GM12878 (cell line): ENCODE measurements around the gene POLR1A. TPM values are rescaled to one million over a fixed set of nuclear protein-coding genes. Genes with fewer than 3 reads are reported as not detected.
A peak's percentile ranks its signal among the peaks of the same experiment; 100 is the strongest.

ENCODE experiments used
- ATAC-seq: fragments of 200-7000 bp; cut with Tn5 transposase; 3 replicates; pipeline ENCODE4 v1.9.1; 2020; ENCODE audit warnings: mild to moderate bottlenecking, moderate library complexity
- BruUV-seq: library from RNA; stranded (reverse); fragments of 400-500 nt; replicated peaks from 2 replicates; lab custom pipeline; 2021; lab: Mats Ljungman, UMichigan
- CTCF ChIA-PET: fragments of 300-600 bp; sonication (Branson Sonifier 250); formaldehyde crosslinking; extraction: SDS; loops from one replicate; lab custom pipeline; 2021; ENCODE audit warnings: inconsistent platforms; lab: Yijun Ruan, JAX
- POLR2A ChIA-PET: fragments of 350-600 bp; formaldehyde crosslinking; extraction: SDS; loops from one replicate; lab custom pipeline; 2021; ENCODE audit warnings: inconsistent platforms; lab: Charles Lee
- RAD21 ChIA-PET: fragments of 300-600 bp; sonication (Branson Sonifier 250); formaldehyde crosslinking; loops from one replicate; lab custom pipeline; 2023; ENCODE audit warnings: antibody characterized with exemption; ENCODE audit not compliant: unreplicated experiment; lab: Charles Lee
- SMC1A ChIA-PET: fragments of 300-600 bp; sonication (Branson Sonifier 250); formaldehyde crosslinking; loops from one replicate; lab custom pipeline; 2023; ENCODE audit not compliant: unreplicated experiment, uncharacterized antibody; lab: Charles Lee
- DNase-seq: peaks from one replicate; pipeline ENCODE4 v3.0.0-alpha.2; 2011; ENCODE audit warnings: low read depth, low spot score
- FAIRE-seq: peaks from 3 replicates; lab custom pipeline; 2011; peaks lifted over from hg19 to GRCh38; lab: Jason Lieb, UNC
- H2AFZ ChIP-seq: 2 replicates; pipeline ENCODE4 v1.6.0; 2011; ENCODE audit warnings: low read depth, low read length, control low read depth; ENCODE audit not compliant: control insufficient read depth
- H3K27ac ChIP-seq: 2 replicates; pipeline ENCODE4 v1.5.1; 2011; ENCODE audit warnings: control low read depth; ENCODE audit not compliant: control insufficient read depth, insufficient read depth
- H3K27me3 ChIP-seq, 2 experiments: replicated peaks in 1 of 2; 2 replicates each; pipeline versions ENCODE4 v1.6.0 to v1.6.1; 2011; ENCODE audit warnings: low read length in 1 of 2; ENCODE audit not compliant: control insufficient read depth in 2 of 2, insufficient read depth in 2 of 2
- H3K36me3 ChIP-seq, 2 experiments: 2 replicates each; pipeline ENCODE4 v1.5.1; 2011; ENCODE audit warnings: low read length in 1 of 2; ENCODE audit not compliant: control insufficient read depth in 2 of 2, insufficient read depth in 2 of 2
- H3K4me1 ChIP-seq: 2 replicates; pipeline ENCODE4 v1.6.1; 2011; ENCODE audit warnings: mild to moderate bottlenecking, low read length, moderate library complexity, mixed read lengths; ENCODE audit not compliant: control insufficient read depth, insufficient read depth
- H3K4me2 ChIP-seq: 2 replicates; pipeline ENCODE4 v1.6.0; 2011; ENCODE audit warnings: control low read depth; ENCODE audit not compliant: control insufficient read depth, insufficient read depth
- H3K4me3 ChIP-seq: fragments of 200-600 bp; sonication (generic); 2 replicates; pipeline ENCODE4 v1.5.1; 2016
- H3K79me2 ChIP-seq: 2 replicates; pipeline ENCODE4 v1.6.0; 2011; ENCODE audit warnings: low read length; ENCODE audit not compliant: control insufficient read depth, insufficient read depth
- H3K9ac ChIP-seq: 2 replicates; pipeline ENCODE4 v1.8.0; 2011; ENCODE audit warnings: low read length, control low read depth, mixed read lengths; ENCODE audit not compliant: control insufficient read depth, insufficient read depth
- H3K9me3 ChIP-seq: replicated peaks from 3 replicates; pipeline ENCODE4 v1.5.1; 2011; ENCODE audit warnings: mild to moderate bottlenecking, low read length; ENCODE audit not compliant: control insufficient read depth, insufficient read depth
- H4K20me1 ChIP-seq: 2 replicates; pipeline ENCODE4 v1.6.0; 2011; ENCODE audit not compliant: control insufficient read depth, insufficient read depth
- BMI1 ChIP-seq: fragments of 450-650 bp; IDR thresholded peaks from 2 replicates; pipeline ENCODE4 v1.6.1; 2016; ENCODE audit warnings: mild to moderate bottlenecking, moderate library complexity, borderline replicate concordance
- CBFB ChIP-seq: IDR thresholded peaks from 2 replicates; pipeline ENCODE4 v1.6.1; 2016; ENCODE audit warnings: antibody characterized with exemption, low read depth
- CEBPB ChIP-seq, 2 experiments: fragments of 150-350 bp in 1 of 2; IDR thresholded peaks; 2 replicates each; pipeline ENCODE4 v1.6.1; 2012 to 2014; ENCODE audit warnings: low read depth in 2 of 2, low read length in 2 of 2, borderline replicate concordance in 1 of 2, inconsistent platforms in 1 of 2
- ESRRA ChIP-seq: IDR thresholded peaks from 2 replicates; pipeline ENCODE4 v1.6.1; 2012; ENCODE audit warnings: mild to moderate bottlenecking, low read length, improper control_type of control experiment
- MTA2 ChIP-seq: fragments of 450-650 bp; IDR thresholded peaks from 2 replicates; pipeline ENCODE4 v1.6.1; 2016; ENCODE audit warnings: low read depth, mild to moderate bottlenecking, moderate library complexity
- MXI1 ChIP-seq: fragments of 150-350 bp; IDR thresholded peaks from 2 replicates; pipeline ENCODE4 v1.6.1; 2011; ENCODE audit warnings: low read depth, mild to moderate bottlenecking, inconsistent platforms, low read length, improper control_type of control experiment
- NFXL1 ChIP-seq: fragments of 450-650 bp; IDR thresholded peaks from 2 replicates; pipeline ENCODE4 v1.6.1; 2017; ENCODE audit warnings: antibody characterized with exemption, mild to moderate bottlenecking, borderline replicate concordance
- NR2C2 ChIP-seq: IDR thresholded peaks from 2 replicates; pipeline ENCODE4 v1.6.1; 2011; ENCODE audit warnings: borderline replicate concordance, low read depth; ENCODE audit not compliant: control insufficient read depth, insufficient read length
- RBBP5 ChIP-seq: fragments of 200-600 bp; sonication (generic); conservative IDR thresholded peaks from 2 replicates; pipeline ENCODE4 v1.6.1; 2016
- RUNX3 ChIP-seq: IDR thresholded peaks from 2 replicates; pipeline ENCODE4 v1.6.1; 2012; ENCODE audit warnings: low read length, inconsistent platforms
- SMARCA5 ChIP-seq: fragments of 450-650 bp; IDR thresholded peaks from 2 replicates; pipeline ENCODE4 v1.6.1; 2017; ENCODE audit warnings: mild to moderate bottlenecking
- SRF ChIP-seq, 2 experiments: IDR thresholded peaks; 2 replicates each; pipeline ENCODE4 v1.6.1; 2011; ENCODE audit warnings: low read depth in 2 of 2, low read length in 2 of 2, mild to moderate bottlenecking in 1 of 2, moderate library complexity in 1 of 2
- TARDBP ChIP-seq: IDR thresholded peaks from 2 replicates; pipeline ENCODE4 v1.6.1; 2016; ENCODE audit warnings: borderline replicate concordance
- ZSCAN29 ChIP-seq: fragments of 450-650 bp; IDR thresholded peaks from 2 replicates; pipeline ENCODE4 v1.6.1; 2017; ENCODE audit warnings: mild to moderate bottlenecking, moderate library complexity
- WGBS: methylation state at CpG from one replicate; pipeline ENCODE4 v1.1.6; 2016; ENCODE audit warnings: low lambda C conversion rate; ENCODE audit not compliant: insufficient replicate concordance, insufficient coverage; ENCODE audit errors: missing lambda C conversion rate; 5-methylcytosine and 5-hydroxymethylcytosine counted together
- in situ Hi-C: fragments of 300-500 bp; cut with MboI; formaldehyde crosslinking; loops from 9 replicates; pipeline ENCODE4 v1.14.3; 2018; ENCODE audit warnings: mixed read lengths
- intact Hi-C: fragments of 100-400 bp; cut with micrococcal nuclease; formaldehyde crosslinking; loops from one replicate; pipeline ENCODE4 v1.14.2; 2022; ENCODE audit not compliant: unreplicated experiment
- polyA plus RNA-seq, 11 experiments: library from polyadenylated mRNA; depleted of rRNA in 4 of 11; unstranded in 6 of 11; stranded (reverse) in 5 of 11; fragments of >200 nt; fragmentation: Nextera tagmentation in 4 of 11; fragmentation: Illumina TruSeq in 1 of 11; extraction: Ambion mirVana in 4 of 11; extraction: Trizol in 1 of 11; gene quantifications; 1 replicate in 1 of 11; 2 replicates in 10 of 11; pipeline versions ENCODE4 v1.2.1 to v1.2.3, GENCODE V29; 2011 to 2016; ENCODE audit warnings: inconsistent platforms in 2 of 11, missing spikeins in 2 of 11, low read depth in 1 of 11
- total RNA-seq, 4 experiments: library from RNA; depleted of rRNA in 3 of 4; stranded (reverse); fragments of >200 nt in 3 of 4; fragmentation: Illumina TruSeq in 1 of 4; extraction: Trizol in 1 of 4; gene quantifications; 2 replicates each; pipeline versions ENCODE4 v1.2.1 to v1.2.3, GENCODE V29; 2013 to 2021
- TF ChIP-seq, protein P1 (sequence below): fragments of 450-650 bp; IDR thresholded peaks from 2 replicates; pipeline ENCODE4 v1.6.1; 2016; ENCODE audit warnings: mild to moderate bottlenecking
- TF ChIP-seq, protein P2 (sequence below): fragments of 150-350 bp; IDR thresholded peaks from 2 replicates; pipeline ENCODE4 v1.6.1; 2016; ENCODE audit warnings: low read depth, low read length
- TF ChIP-seq, protein P3 (sequence below): IDR thresholded peaks from 2 replicates; pipeline ENCODE4 v1.6.1; 2012; ENCODE audit warnings: low read depth, low read length, improper control_type of control experiment

The POLR1A gene
- total and polyA plus RNA-seq, 10 of the 15 experiments (the other 5 are each of a cell fraction or from before 2014, with no cell fraction given) = 2.1 to 53.9 (median 17.8) TPM

- Histone ChIP-seq H3K4me3 (no peak overlapping the region), H3K27me3 (no peaks in the 10 kb centered on the region), H3K4me1 (peaks cover 14% of the 10 kb centered on the region), H4K20me1 (no peaks in the 10 kb centered on the region), H2AFZ (peak overlapping the region; percentile 46; the same call in 1 of the 2 replicates), H3K9me3 (no peaks in the 10 kb centered on the region; the same call in 2 of the 3 replicates), H3K9ac (no peak overlapping the region), H3K79me2 (no peaks in the 10 kb centered on the region), H3K4me2 (no peak overlapping the region), H3K36me3 (peaks cover 17 to 22% of the 10 kb centered on the region in 2 experiments), H3K27ac (peak overlapping the region; percentile 26; the same call in 1 of the 2 replicates)
- FAIRE-seq (peak; percentile 47), DNase-seq (peak; percentile 45), ATAC-seq (peak; percentile 95)
- WGBS = 14% methylated on average over 14 of the region's 14 CpGs
- ChIA-PET POLR2A (interaction anchor here (0.6 to 2.3 kb wide), 12 partner anchors 26 to 680 kb away, joined by 3 to 11 read pairs (median 4); partner anchors contain the start of genes IMMT, PTCD3 and ST3GAL5), RAD21 (interaction anchor here (0.6 to 5.2 kb wide), 43 partner anchors 9 to 443 kb away, joined by 3 to 214 read pairs (median 4); partner anchors contain the start of genes POLR1A, PTCD3 and ST3GAL5), CTCF (interaction anchor here (0.6 to 12.2 kb wide), 60 partner anchors 9 to 756 kb away, joined by 3 to 458 read pairs (median 4); partner anchors contain the start of genes POLR1A, PTCD3 and ST3GAL5), SMC1A (interaction anchor here (0.6 to 9.1 kb wide), 45 partner anchors 9 to 783 kb away, joined by 3 to 286 read pairs (median 4); partner anchors contain the start of genes POLR1A, PTCD3 and ST3GAL5)
- intact Hi-C loops = loop anchor here (1.0 to 2.0 kb wide), 3 partner anchors 191 to 351 kb away; partner anchors contain the start of gene ST3GAL5
- in situ Hi-C loops = loop anchor here (5.0 to 10.0 kb wide), 3 partner anchors 47 to 345 kb away; no protein-coding TSS in a partner anchor
- no TSS peak for BruUV-seq
- no peak for TF ChIP-seq MTA2
- TF ChIP-seq MXI1 = peak; percentile 49; the same call in 1 of the 2 replicates
- TF ChIP-seq, protein P1, sequence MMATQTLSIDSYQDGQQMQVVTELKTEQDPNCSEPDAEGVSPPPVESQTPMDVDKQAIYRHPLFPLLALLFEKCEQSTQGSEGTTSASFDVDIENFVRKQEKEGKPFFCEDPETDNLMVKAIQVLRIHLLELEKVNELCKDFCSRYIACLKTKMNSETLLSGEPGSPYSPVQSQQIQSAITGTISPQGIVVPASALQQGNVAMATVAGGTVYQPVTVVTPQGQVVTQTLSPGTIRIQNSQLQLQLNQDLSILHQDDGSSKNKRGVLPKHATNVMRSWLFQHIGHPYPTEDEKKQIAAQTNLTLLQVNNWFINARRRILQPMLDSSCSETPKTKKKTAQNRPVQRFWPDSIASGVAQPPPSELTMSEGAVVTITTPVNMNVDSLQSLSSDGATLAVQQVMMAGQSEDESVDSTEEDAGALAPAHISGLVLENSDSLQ = no peak
- no peak for TF ChIP-seq SRF (IDR thresholded peaks at IDR 0.05; ENCODE audit: low read depth in 2 of 2, low read length in 2 of 2)
- TF ChIP-seq ZSCAN29 = no peak
- TF ChIP-seq BMI1 = no peak
- no peak for TF ChIP-seq TARDBP
- no peak for TF ChIP-seq CEBPB (IDR thresholded peaks at IDR 0.05; ENCODE audit: borderline replicate concordance in 1 of 2, low read depth in 2 of 2, low read length in 2 of 2)
- TF ChIP-seq ESRRA = no peak
- TF ChIP-seq NFXL1 = no peak
- TF ChIP-seq, protein P2, sequence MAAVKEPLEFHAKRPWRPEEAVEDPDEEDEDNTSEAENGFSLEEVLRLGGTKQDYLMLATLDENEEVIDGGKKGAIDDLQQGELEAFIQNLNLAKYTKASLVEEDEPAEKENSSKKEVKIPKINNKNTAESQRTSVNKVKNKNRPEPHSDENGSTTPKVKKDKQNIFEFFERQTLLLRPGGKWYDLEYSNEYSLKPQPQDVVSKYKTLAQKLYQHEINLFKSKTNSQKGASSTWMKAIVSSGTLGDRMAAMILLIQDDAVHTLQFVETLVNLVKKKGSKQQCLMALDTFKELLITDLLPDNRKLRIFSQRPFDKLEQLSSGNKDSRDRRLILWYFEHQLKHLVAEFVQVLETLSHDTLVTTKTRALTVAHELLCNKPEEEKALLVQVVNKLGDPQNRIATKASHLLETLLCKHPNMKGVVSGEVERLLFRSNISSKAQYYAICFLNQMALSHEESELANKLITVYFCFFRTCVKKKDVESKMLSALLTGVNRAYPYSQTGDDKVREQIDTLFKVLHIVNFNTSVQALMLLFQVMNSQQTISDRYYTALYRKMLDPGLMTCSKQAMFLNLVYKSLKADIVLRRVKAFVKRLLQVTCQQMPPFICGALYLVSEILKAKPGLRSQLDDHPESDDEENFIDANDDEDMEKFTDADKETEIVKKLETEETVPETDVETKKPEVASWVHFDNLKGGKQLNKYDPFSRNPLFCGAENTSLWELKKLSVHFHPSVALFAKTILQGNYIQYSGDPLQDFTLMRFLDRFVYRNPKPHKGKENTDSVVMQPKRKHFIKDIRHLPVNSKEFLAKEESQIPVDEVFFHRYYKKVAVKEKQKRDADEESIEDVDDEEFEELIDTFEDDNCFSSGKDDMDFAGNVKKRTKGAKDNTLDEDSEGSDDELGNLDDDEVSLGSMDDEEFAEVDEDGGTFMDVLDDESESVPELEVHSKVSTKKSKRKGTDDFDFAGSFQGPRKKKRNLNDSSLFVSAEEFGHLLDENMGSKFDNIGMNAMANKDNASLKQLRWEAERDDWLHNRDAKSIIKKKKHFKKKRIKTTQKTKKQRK = no peak
- peak; percentile 91 for TF ChIP-seq RUNX3
- no peak for TF ChIP-seq NR2C2
- TF ChIP-seq, protein P3, sequence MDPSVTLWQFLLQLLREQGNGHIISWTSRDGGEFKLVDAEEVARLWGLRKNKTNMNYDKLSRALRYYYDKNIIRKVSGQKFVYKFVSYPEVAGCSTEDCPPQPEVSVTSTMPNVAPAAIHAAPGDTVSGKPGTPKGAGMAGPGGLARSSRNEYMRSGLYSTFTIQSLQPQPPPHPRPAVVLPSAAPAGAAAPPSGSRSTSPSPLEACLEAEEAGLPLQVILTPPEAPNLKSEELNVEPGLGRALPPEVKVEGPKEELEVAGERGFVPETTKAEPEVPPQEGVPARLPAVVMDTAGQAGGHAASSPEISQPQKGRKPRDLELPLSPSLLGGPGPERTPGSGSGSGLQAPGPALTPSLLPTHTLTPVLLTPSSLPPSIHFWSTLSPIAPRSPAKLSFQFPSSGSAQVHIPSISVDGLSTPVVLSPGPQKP = no peak
- TF ChIP-seq RBBP5 = no peak
- 0 out of 2 replicates have a peak, but pooled peaks have one; percentile 38 for TF ChIP-seq CBFB
- no peak for TF ChIP-seq SMARCA5
Observed at GRCh38 chr2:86079981-86080911, 25.4 kb downstream of the POLR1A start.
